GM18861 (cell line): ENCODE data around the gene CYP2R1.

ENCODE experiments used
- ATAC-seq: cut with Tn5 transposase; IDR thresholded peaks from one replicate; pipeline ENCODE4 v1.9.1; 2021; ENCODE audit not compliant: unreplicated experiment

Gene CYP2R1

GRCh38 chr11:14835496-14836492 is 56.2 kb downstream of the CYP2R1 start:
- ATAC-seq = no peak
